Urinary bladder (tissue), 4 donors: ENCODE measurements around the gene SAMD8. TPM values are rescaled to one million over a fixed set of nuclear protein-coding genes. Genes with fewer than 3 reads are reported as not detected.
"Not testable (repeated sequence)": the region's sequence is repeated elsewhere in the genome, so short reads cannot be mapped to it uniquely, and the experiment has no call there.

Experiments
- DNase-seq: peaks from one replicate; pipeline ENCODE4 v3.0.0-alpha.2; 2015; ENCODE audit errors: extremely low spot score
- H3K27ac ChIP-seq: one replicate; pipeline ENCODE4 v1.5.1; 2013; ENCODE audit warnings: low read depth, mild to moderate bottlenecking, moderate library complexity
- H3K36me3 ChIP-seq: one replicate; pipeline ENCODE4 v1.6.1; 2013; ENCODE audit warnings: mild to moderate bottlenecking, moderate library complexity; ENCODE audit not compliant: insufficient read depth
- H3K4me1 ChIP-seq: one replicate; pipeline ENCODE4 v1.6.1; 2013; ENCODE audit warnings: mild to moderate bottlenecking, moderate library complexity; ENCODE audit not compliant: insufficient read depth
- H3K4me3 ChIP-seq: one replicate; pipeline ENCODE4 v1.5.1; 2013; ENCODE audit warnings: low read depth, low read length
- WGBS: extraction: QIAGEN DNeasy Blood & Tissue Kit; methylation state at CpG from one replicate; pipeline ENCODE4 v1.1.7; 2013; 5-methylcytosine and 5-hydroxymethylcytosine counted together
- polyA plus RNA-seq: library from polyadenylated mRNA; stranded (reverse); fragments of 200-250 nt; gene quantifications from one replicate; pipeline ENCODE4 v1.2.3, GENCODE V29; 2013
- total RNA-seq: library from RNA; depleted of rRNA; stranded (reverse); fragments of >200 nt; gene quantifications from one replicate; pipeline ENCODE4 v1.2.3, GENCODE V29; 2014
- donor health status: healthy with polysubstance abuse.
- donor health status: healthy.

Gene SAMD8
- total and polyA plus RNA-seq, 2 donors: 12.0 to 42.2 TPM

DNA sequence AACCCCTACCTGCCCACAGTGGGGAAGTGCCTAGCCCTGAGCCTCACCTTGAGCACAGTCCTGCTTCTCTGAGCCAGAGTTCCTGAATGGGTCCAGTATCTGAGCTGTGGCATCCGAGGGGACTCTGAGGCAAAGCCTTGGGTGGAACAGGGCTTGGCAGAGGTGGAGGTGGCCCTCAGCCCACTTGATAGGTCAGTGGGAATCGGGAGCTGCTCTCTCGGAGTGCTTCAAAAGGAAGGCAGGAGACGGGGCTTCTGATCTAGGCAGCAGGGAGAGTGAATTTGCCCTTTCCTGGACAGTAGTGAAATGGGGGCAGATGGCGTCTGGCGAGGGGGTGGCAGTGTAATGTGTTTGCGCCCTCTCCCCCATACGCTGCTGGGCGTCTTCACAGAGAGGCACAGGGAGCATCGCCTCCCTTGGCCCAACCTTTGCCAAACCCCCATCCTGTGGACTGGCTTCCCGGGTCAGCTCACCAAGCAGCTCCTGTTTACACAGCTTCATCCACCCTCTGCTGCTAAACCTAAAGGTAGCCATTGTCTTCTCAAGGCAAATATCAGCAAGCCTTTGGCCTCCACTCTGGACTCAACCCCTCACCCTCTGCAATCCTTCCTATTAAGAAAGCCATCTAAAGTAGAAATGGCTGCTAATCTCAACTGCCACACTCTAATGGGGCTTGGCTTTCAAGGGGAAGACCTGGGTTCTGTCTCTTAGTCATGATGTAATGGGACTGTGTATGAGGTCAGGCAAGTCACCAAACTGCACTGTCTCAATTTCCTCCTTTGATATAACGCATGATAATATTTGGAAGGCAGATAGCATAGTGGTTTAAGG is 78.0 kb downstream of the SAMD8 start:
- DNase-seq: no peak
- WGBS: 96% methylated on average over 12 of the region's 12 CpGs
- Histone ChIP-seq H3K27ac (no peak overlapping the region), H3K4me1 (no peaks in the 10 kb centered on the region), H3K36me3 (no peaks in the 10 kb centered on the region), H3K4me3 (no peak overlapping the region)

DNA sequence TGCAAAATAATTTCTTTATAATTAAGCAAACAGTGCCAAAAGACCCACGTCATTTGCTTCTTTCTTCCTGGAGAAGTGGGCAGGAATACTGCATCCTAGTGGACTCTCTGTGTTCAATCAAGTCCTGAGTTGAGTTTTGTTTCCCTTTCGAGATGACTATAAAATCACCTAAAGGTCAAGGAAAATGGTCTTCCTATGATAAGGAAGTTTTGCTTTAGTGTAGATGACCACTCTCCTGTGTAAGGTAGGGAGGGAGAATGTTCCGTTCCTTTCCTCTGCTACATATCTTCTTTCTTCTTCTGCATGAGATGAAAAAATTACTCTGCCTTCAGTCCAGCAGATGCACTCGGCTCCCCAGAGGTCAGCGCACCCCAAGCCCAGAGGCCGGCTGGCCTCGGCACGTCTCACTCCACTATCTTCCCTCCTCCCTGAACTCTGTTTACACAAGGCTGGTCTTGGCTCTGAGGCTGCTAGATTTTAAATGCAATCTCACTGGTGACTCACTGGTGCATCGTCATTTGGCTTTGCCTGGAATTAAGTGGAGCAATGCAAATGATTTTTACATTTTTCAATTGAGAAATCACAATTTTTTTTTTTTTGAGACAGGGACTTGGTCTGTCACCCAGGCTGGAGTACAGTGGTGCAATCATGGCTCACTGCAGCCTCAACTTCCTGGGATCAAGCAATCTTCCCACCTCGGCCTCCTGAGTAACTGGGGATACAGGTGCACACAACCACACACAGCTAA is 80.5 kb downstream of the SAMD8 start:
- no peak overlapping the region for H3K4me3 ChIP-seq
- H3K36me3 ChIP-seq: no peaks in the 10 kb centered on the region
- no peak overlapping the region for H3K27ac ChIP-seq
- no peaks in the 10 kb centered on the region for H3K4me1 ChIP-seq
- no peak for DNase-seq
- WGBS: 26% methylated on average over 10 of the region's 10 CpGs

DNA sequence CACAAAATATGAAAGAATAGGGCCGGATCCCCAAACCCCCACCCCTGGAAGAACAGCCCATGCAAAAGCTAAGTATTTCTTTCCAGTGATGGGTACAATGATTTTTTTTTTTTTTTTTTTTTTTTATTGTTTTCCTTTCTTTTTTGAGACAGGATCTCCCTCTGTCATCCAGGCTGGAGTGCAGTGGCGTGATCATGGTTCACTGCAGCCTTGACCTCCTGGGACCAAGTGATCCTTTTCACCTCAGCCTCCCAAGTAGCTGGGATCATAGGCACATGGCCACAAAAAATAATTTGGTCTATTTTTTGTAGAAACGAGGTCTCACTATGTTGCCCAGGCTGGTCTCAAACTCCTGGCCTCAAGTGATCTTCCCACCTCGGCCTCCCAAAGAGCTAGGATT is 83.2 kb downstream of the SAMD8 start:
- H3K36me3 ChIP-seq, DNase-seq, H3K4me1 ChIP-seq, H3K27ac ChIP-seq, H3K4me3 ChIP-seq: not testable (repeated sequence)
- WGBS: 78% methylated on average over 4 of the region's 4 CpGs

DNA sequence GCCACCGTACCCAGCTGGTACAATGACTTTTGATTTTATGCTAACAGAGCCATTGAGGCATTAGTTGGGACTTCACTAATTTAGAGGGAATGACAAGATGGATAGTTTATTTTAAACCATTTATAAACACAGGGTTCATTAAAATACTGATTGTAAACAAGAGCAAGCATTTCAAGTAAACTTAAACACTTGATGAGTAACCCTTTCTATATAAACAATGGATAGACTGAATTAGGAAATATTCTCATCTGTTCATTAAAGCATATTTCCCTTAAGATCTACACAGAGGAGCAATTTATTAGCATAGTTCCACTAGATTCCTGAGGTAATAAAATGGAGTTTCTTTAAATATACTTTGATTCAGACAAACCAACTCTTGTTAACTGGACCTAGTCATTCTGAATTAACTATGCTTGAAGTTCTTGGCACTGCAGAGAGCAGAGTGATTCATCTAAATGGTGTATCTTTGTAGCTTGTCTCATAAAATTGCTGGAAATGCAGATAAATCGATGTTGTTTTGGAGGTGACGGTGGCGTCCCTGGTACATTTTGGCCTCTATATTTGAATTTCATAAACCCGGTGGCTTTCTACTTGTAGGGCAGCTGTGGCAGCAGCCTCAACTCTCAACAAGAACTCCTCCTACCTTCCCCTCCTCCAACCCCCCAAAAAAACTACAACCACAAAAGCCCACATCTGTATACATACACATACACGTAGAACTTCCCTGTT is 83.7 kb downstream of the SAMD8 start:
- no peak for DNase-seq
- Histone ChIP-seq H3K27ac (peak overlapping the region; percentile 48), H3K4me1 (no peaks in the 10 kb centered on the region), H3K36me3 (no peaks in the 10 kb centered on the region), H3K4me3 (no peak overlapping the region)
- WGBS: 33% methylated on average over 6 of the region's 6 CpGs

DNA sequence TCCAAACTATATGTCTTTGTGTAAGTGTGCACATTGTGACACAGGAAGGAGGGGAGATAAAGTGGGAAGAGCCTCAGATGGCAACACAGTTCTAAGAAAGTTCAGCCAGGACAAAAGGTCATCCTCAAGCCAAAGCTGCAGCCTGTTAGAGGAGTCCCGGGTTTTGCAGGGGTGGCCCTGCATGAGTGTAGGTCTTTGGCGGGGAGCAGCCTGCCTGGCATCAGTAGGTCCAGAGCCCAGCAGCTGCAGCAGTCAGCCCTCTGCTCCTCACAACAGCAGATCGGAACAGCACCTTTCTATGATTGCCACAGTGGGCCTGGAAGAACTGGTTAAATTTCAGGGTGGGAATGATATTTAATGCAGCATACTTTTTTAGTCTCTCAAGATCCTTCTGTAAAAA is 85.6 kb downstream of the SAMD8 start:
- no peak overlapping the region for H3K4me3 ChIP-seq
- H3K4me1 ChIP-seq: no peaks in the 10 kb centered on the region
- H3K36me3 ChIP-seq: no peaks in the 10 kb centered on the region
- 85% methylated on average over 3 of the region's 3 CpGs for WGBS
- DNase-seq: no peak
- no peak overlapping the region for H3K27ac ChIP-seq

DNA sequence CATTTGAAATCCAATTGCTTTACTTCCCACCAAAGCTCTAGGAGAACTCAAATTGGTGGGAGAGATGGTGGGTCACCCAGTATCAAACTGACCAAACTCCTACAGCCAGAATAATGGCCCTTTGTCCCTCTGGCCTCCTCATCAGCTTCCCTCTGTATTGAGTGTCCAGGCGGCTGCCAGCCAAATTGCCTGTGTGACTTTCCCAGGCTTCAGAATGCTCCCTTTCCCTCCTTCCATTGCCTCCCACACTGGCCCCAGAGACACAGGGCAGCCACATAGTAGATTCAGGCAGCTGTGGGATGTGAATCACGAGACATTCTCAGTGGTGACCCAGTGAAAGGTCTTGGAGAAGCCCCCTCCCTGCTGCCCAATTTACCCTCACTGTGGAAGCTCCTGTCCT is 86.5 kb downstream of the SAMD8 start:
- Histone ChIP-seq H3K27ac (no peak overlapping the region), H3K4me3 (no peak overlapping the region), H3K36me3 (no peaks in the 10 kb centered on the region), H3K4me1 (no peaks in the 10 kb centered on the region)
- WGBS: 85% methylated on average over 2 of the region's 2 CpGs
- no peak for DNase-seq

DNA sequence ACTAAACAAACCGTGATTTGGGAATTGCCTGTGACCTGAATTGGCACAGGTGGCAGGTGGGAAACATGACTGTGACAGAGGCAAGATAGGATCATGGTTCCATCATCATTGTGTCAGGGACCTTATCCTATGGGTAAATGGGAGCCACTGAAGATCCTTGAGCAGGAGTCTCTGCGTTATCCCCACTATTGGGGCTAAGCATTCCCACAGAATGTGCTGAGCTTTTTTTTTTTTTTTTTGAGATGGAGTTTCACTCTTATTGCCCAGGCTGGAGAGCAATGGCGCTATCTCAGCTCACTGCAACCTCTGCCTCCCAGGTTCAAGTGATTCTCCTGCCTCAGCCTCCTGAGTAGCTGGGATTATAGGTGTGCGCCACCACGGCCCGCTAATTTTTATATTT is 88.5 kb downstream of the SAMD8 start:
- not testable (repeated sequence) for H3K4me3 ChIP-seq, H3K4me1 ChIP-seq, H3K36me3 ChIP-seq, H3K27ac ChIP-seq, DNase-seq
- 98% methylated on average over 6 of the region's 6 CpGs for WGBS

DNA sequence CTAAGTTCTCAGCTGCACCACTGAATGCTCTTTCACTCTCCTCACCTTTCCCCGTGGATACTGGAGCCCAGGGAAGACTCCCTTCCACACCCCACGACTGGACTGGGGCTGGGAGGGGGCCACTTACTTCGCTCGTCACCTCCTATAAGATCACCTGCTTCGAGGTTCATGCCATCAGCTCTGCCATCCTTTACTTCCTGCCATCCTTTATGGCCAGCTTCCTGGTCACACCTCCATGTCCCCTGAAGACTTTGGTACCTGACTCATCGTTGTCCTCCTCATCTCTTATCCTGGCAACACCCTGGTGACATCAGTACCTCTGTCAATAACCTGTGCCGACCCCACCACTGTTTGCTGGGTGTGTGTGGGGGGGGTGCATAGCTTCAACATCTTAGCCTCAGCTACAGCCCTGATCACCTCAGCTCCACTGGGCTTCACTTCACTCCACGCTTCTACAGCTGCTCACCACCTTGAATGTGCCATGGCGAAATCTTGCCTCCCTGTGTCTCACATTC is 90.4 kb downstream of the SAMD8 start:
- no peak for DNase-seq
- no peaks in the 10 kb centered on the region for H3K4me1 ChIP-seq
- WGBS: 84% methylated on average over 9 of the region's 9 CpGs
- H3K36me3 ChIP-seq: no peaks in the 10 kb centered on the region
- no peak overlapping the region for H3K4me3 ChIP-seq
- H3K27ac ChIP-seq: no peak overlapping the region

DNA sequence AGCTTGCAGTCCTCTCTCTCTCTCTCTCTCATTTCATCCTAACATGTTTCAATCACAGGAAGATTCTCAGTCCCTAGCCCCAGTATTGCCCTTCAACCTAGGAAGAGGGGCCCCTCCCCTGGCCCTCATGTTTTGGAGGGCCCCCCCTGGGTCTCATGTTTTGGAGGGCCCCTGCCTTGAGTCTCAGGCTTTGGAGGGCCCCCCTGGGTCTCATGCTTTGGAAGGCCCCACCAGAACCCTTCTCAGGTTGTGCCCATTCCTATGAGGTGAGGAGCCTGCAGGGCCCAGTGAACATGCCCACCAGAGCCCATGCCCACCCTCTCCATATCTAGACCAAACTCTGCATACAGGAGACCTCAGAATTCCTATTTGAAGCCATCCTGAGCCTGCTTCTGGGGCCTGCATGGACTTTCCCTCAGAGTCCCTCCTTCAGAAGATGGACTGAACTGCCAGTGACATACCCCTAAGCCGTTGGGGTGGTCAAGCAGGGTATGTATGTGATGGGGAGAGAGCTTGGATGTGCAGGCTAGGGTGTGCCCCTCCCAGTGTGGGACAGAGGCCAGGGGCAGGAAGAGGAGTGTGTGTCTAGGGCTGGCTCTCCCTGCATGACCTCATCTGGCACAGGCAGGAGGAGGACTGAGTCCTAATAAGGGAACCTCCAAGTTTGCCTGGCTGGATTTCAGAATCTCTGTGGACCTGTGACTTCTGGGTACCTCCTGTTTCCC is 91.0 kb downstream of the SAMD8 start:
- H3K4me3 ChIP-seq: no peak overlapping the region

DNA sequence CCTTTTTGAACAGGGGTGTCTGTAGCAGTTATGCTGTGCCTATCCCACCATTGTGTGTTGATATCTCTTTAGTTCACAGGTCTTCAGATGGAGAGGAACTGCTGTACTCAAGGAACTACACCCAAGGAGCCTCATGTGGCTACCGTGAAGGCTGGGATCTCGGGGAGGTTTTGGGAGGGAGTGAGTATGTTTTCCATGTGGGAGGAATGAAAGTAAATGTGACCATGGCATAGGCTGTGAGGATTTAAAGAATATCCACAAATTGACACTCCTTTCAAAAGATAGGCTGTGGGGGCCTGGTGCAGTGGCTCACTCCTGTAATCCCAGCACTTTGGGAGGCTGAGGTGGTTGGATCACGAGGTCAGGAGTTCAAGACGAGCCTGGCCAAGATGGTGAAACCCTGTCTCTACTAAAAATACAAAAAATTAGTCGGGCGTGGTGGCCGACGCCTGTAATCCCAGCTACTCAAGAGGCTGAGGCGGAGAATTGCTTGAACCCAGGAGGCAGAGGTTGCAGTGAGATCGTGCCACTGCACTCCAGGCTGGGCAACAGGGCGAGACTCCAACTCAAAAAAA is 91.7 kb downstream of the SAMD8 start:
- not testable (repeated sequence) for DNase-seq, H3K27ac ChIP-seq, H3K36me3 ChIP-seq, H3K4me1 ChIP-seq, H3K4me3 ChIP-seq
- 75% methylated on average over 11 of the region's 11 CpGs for WGBS

More for the DNA sequence above, 91.0 kb downstream of the SAMD8 start:
- Histone ChIP-seq H3K27ac (no peak overlapping the region), H3K36me3 (no peaks in the 10 kb centered on the region), H3K4me1 (no peaks in the 10 kb centered on the region)
- 21% methylated on average over 1 of the region's 1 CpG for WGBS
- no peak for DNase-seq

DNA sequence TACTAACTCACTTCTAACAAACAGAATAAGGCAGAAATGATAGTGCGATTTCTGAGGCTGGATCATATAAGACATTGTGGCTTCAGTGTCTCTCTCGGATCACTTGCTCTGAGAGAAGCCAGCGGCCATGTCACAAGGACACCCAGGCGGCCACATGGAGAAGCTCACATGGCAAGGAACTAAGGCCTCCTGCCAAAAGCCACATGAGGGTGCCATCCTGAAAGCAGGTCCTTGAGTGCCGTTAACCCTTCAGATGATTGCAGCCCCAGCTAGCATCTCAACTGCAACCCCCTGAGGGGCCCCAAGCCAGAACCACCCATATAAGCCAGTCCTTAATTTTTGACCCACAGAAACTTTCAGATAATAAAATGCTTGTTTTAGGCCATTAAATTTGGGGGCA is 92.3 kb downstream of the SAMD8 start:
- no peak for DNase-seq
- WGBS: 96% methylated on average over 5 of the region's 5 CpGs
- Histone ChIP-seq H3K4me1 (no peaks in the 10 kb centered on the region), H3K36me3 (no peaks in the 10 kb centered on the region), H3K27ac (no peak overlapping the region), H3K4me3 (no peak overlapping the region)

DNA sequence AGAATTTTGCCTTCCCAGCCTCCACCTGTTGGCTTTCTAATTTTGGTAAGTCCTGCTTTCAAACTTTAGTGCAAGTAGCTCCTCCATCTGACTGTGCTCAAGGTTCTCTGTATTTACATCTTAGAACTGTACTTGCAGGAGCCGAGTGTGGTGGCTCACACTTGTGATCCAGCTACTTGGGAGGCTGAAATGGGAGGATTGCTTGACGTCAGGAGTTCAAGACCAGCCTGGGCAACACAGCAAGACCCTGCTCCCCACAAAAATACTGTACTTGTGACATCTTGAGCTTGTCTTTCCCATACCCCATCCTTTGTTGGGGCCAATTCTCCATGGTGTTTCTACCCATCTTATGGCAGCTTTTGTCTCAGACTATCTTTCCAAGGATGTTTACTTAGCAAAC is 94.5 kb downstream of the SAMD8 start:
- Histone ChIP-seq H3K27ac (no peak overlapping the region), H3K4me1 (no peaks in the 10 kb centered on the region), H3K4me3 (no peak overlapping the region), H3K36me3 (no peaks in the 10 kb centered on the region)
- WGBS: 92% methylated on average over 2 of the region's 2 CpGs
- DNase-seq: no peak

DNA sequence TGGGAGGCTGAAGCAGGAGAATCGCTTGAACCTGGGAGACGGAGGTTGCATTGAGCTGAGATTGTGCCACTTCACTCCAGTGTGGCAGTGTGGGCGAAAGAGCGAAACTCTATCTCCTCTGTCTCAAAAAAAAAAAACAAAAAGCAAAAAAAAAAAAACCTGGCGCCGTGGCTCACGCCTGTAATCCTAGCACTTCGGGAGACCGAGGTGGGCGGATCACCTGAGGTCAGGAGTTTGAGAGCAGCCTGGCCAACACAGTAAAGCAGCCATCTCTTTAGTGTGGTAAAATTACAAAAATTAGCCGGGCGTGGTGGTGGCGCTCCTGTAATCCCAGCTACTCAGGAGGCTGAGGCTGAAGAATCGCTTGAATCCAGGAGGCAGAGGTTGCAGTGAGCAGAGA is 95.2 kb downstream of the SAMD8 start:
- not testable (repeated sequence) for DNase-seq, H3K36me3 ChIP-seq, H3K4me1 ChIP-seq, H3K27ac ChIP-seq, H3K4me3 ChIP-seq
- 92% methylated on average over 14 of the region's 14 CpGs for WGBS
